ENCODE data around the gene SCFD2. TPM values are rescaled to one million over a fixed set of nuclear protein-coding genes. Genes with fewer than 3 reads are reported as not detected.

SCFD2 gene
- total RNA-seq, 1 experiment from 2014 or later: 12.4 TPM

GRCh38 chr4:52951016-52951415 lies 414.8 kb downstream of the SCFD2 start:
- DNase-seq (ENCODE audit: low spot score) (no peak), ATAC-seq (no peak)
- no peak overlapping the region for H3K27ac Mint-ChIP-seq
- no peaks in the 10 kb centered on the region for H3K27me3 Mint-ChIP-seq (ENCODE audit: low read depth)
- ChIA-PET POLR2A (no interaction called here), CTCF (no interaction called here)
- 0 out of 2 replicates have a peak, but pooled peaks cover 3% of the 10 kb centered on the region for H3K36me3 Mint-ChIP-seq
- H3K4me3 Mint-ChIP-seq: no peak overlapping the region
- H3K4me1 Mint-ChIP-seq: peaks cover 42% of the 10 kb centered on the region
- TF ChIP-seq GRHL2 (CRISPR knock-in tag; IDR thresholded peaks at IDR 0.05; ENCODE audit: insufficient replicate concordance, severe bottlenecking) (no peak), NFE2L1 (CRISPR knock-in tag; IDR thresholded peaks at IDR 0.05) (no peak), JUN (CRISPR knock-in tag; IDR thresholded peaks at IDR 0.05) (no peak), NFYB (CRISPR knock-in tag; conservative IDR thresholded peaks at IDR 0.05; ENCODE audit: low read depth) (no peak), GABPB1 (CRISPR knock-in tag; IDR thresholded peaks at IDR 0.05) (no peak), SMAD3 (CRISPR knock-in tag; IDR thresholded peaks at IDR 0.05; ENCODE audit: borderline replicate concordance) (no peak)
- TF ChIP-seq, protein P1, sequence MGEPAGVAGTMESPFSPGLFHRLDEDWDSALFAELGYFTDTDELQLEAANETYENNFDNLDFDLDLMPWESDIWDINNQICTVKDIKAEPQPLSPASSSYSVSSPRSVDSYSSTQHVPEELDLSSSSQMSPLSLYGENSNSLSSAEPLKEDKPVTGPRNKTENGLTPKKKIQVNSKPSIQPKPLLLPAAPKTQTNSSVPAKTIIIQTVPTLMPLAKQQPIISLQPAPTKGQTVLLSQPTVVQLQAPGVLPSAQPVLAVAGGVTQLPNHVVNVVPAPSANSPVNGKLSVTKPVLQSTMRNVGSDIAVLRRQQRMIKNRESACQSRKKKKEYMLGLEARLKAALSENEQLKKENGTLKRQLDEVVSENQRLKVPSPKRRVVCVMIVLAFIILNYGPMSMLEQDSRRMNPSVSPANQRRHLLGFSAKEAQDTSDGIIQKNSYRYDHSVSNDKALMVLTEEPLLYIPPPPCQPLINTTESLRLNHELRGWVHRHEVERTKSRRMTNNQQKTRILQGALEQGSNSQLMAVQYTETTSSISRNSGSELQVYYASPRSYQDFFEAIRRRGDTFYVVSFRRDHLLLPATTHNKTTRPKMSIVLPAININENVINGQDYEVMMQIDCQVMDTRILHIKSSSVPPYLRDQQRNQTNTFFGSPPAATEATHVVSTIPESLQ (CRISPR knock-in tag; IDR thresholded peaks at IDR 0.05): no peak
- H3K9me3 Mint-ChIP-seq: peaks cover 8% of the 10 kb centered on the region

DNA sequence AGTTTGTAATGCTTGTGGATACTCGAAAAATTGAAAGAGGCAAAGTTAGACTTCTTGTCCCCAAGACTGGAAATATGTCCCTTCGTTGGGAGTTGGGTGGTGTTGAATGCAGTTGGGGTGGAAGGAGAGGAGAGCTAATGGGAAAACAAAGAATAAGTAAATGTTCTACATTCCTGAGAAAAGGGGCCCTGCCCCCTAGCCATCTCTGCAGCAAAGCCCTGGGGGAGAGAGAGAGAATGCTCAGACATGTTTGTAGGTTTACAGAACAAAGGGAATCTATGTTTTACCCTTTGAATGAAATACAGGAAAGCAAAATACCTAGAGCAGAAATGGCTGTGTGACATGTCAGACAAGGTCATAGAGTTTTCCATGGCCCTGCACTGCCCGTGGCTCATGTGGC lies 415.6 kb downstream of the SCFD2 start:
- POLR2A ChIA-PET: no interaction called here
- Mint-ChIP-seq H3K9me3 (peaks cover 8% of the 10 kb centered on the region), H3K4me3 (no peak overlapping the region), H3K36me3 (0 out of 2 replicates have a peak, but pooled peaks cover 3% of the 10 kb centered on the region), H3K27me3 (ENCODE audit: low read depth) (no peaks in the 10 kb centered on the region), H3K27ac (peak overlapping the region; percentile 66), H3K4me1 (peaks cover 42% of the 10 kb centered on the region)
- TF ChIP-seq, protein P2, sequence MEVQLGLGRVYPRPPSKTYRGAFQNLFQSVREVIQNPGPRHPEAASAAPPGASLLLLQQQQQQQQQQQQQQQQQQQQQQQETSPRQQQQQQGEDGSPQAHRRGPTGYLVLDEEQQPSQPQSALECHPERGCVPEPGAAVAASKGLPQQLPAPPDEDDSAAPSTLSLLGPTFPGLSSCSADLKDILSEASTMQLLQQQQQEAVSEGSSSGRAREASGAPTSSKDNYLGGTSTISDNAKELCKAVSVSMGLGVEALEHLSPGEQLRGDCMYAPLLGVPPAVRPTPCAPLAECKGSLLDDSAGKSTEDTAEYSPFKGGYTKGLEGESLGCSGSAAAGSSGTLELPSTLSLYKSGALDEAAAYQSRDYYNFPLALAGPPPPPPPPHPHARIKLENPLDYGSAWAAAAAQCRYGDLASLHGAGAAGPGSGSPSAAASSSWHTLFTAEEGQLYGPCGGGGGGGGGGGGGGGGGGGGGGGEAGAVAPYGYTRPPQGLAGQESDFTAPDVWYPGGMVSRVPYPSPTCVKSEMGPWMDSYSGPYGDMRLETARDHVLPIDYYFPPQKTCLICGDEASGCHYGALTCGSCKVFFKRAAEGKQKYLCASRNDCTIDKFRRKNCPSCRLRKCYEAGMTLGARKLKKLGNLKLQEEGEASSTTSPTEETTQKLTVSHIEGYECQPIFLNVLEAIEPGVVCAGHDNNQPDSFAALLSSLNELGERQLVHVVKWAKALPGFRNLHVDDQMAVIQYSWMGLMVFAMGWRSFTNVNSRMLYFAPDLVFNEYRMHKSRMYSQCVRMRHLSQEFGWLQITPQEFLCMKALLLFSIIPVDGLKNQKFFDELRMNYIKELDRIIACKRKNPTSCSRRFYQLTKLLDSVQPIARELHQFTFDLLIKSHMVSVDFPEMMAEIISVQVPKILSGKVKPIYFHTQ (CRISPR knock-in tag; IDR thresholded peaks at IDR 0.05): 0 out of 2 replicates have a peak, but pooled peaks have one; percentile 30
- TF ChIP-seq, protein P3, sequence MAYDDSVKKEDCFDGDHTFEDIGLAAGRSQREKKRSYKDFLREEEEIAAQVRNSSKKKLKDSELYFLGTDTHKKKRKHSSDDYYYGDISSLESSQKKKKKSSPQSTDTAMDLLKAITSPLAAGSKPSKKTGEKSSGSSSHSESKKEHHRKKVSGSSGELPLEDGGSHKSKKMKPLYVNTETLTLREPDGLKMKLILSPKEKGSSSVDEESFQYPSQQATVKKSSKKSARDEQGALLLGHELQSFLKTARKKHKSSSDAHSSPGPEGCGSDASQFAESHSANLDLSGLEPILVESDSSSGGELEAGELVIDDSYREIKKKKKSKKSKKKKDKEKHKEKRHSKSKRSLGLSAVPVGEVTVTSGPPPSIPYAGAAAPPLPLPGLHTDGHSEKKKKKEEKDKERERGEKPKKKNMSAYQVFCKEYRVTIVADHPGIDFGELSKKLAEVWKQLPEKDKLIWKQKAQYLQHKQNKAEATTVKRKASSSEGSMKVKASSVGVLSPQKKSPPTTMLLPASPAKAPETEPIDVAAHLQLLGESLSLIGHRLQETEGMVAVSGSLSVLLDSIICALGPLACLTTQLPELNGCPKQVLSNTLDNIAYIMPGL (CRISPR knock-in tag; IDR thresholded peaks at IDR 0.05): no peak
- TF ChIP-seq ZNF423 (CRISPR knock-in tag; IDR thresholded peaks at IDR 0.05): no peak
- TF ChIP-seq JAZF1 (CRISPR knock-in tag; IDR thresholded peaks at IDR 0.05): no peak
- TF ChIP-seq FOXP1 (CRISPR knock-in tag; IDR thresholded peaks at IDR 0.05; ENCODE audit: borderline replicate concordance): no peak
- ATAC-seq: peak; percentile 76
- CTCF ChIA-PET: no interaction called here
- peak; percentile 21 for DNase-seq (ENCODE audit: low spot score)

GRCh38 chr4:52949336-52949735 lies 416.5 kb downstream of the SCFD2 start:
- ChIA-PET CTCF (no interaction called here), POLR2A (no interaction called here)
- DNase-seq (ENCODE audit: low spot score) (no peak), ATAC-seq (no peak)
- H3K27ac Mint-ChIP-seq: peak overlapping the region; percentile 3; the same call in 1 of the 2 replicates
- peaks cover 8% of the 10 kb centered on the region for H3K9me3 Mint-ChIP-seq
- no peak overlapping the region for H3K4me3 Mint-ChIP-seq
- peaks cover 39% of the 10 kb centered on the region for H3K4me1 Mint-ChIP-seq
- no peaks in the 10 kb centered on the region for H3K27me3 Mint-ChIP-seq (ENCODE audit: low read depth)
- H3K36me3 Mint-ChIP-seq: 0 out of 2 replicates have a peak, but pooled peaks cover 3% of the 10 kb centered on the region
- TF ChIP-seq ERG (CRISPR knock-in tag; IDR thresholded peaks at IDR 0.05) (no peak), RORB (CRISPR knock-in tag; IDR thresholded peaks at IDR 0.05) (no peak), SMAD3 (CRISPR knock-in tag; IDR thresholded peaks at IDR 0.05; ENCODE audit: borderline replicate concordance) (no peak), STAT6 (CRISPR knock-in tag; conservative IDR thresholded peaks at IDR 0.05; ENCODE audit: low read depth) (no peak), ESRRA (CRISPR knock-in tag; IDR thresholded peaks at IDR 0.05; ENCODE audit: borderline replicate concordance) (no peak), FOXK1 (CRISPR knock-in tag; IDR thresholded peaks at IDR 0.05) (no peak)
- TF ChIP-seq, protein P4, sequence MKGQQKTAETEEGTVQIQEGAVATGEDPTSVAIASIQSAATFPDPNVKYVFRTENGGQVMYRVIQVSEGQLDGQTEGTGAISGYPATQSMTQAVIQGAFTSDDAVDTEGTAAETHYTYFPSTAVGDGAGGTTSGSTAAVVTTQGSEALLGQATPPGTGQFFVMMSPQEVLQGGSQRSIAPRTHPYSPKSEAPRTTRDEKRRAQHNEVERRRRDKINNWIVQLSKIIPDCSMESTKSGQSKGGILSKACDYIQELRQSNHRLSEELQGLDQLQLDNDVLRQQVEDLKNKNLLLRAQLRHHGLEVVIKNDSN (CRISPR knock-in tag; IDR thresholded peaks at IDR 0.05): no peak
- TF ChIP-seq, protein P3 (CRISPR knock-in tag; IDR thresholded peaks at IDR 0.05): no peak

All from WTC11 (cell line).